Calu3 (cell line): ENCODE results near the gene RNF113B. TPM values are rescaled to one million over a fixed set of nuclear protein-coding genes. Genes with fewer than 3 reads are reported as not detected.

Experiments
- BruUV-seq: library from RNA; stranded (reverse); fragments of 400-500 nt; replicated peaks from 2 replicates; lab custom pipeline; 2021; lab: Mats Ljungman, UMichigan
- CTCF ChIA-PET: fragments of 300-600 bp; sonication (Branson Sonifier 250); formaldehyde crosslinking; loops from one replicate; lab custom pipeline; 2022; ENCODE audit warnings: antibody characterized with exemption; lab: Charles Lee
- DNase-seq: peaks from one replicate; pipeline ENCODE4 v3.0.0; 2022
- H3K27ac Mint-ChIP-seq: one replicate; pipeline ENCODE4 v1.8.0; 2022; ENCODE audit warnings: mixed read lengths; ENCODE audit not compliant: unreplicated experiment
- H3K27me3 Mint-ChIP-seq: one replicate; pipeline ENCODE4 v1.8.0; 2022; ENCODE audit warnings: mixed read lengths; ENCODE audit not compliant: unreplicated experiment
- H3K36me3 Mint-ChIP-seq: one replicate; pipeline ENCODE4 v1.8.0; 2022; ENCODE audit warnings: mild to moderate bottlenecking, moderate library complexity, mixed read lengths; ENCODE audit not compliant: insufficient read depth, unreplicated experiment
- H3K4me1 Mint-ChIP-seq: one replicate; pipeline ENCODE4 v1.8.0; 2022; ENCODE audit warnings: mild to moderate bottlenecking, low read depth, mixed read lengths; ENCODE audit not compliant: unreplicated experiment
- H3K4me3 Mint-ChIP-seq: one replicate; pipeline ENCODE4 v1.8.0; 2022; ENCODE audit warnings: mild to moderate bottlenecking, low read depth, moderate library complexity, mixed read lengths; ENCODE audit not compliant: unreplicated experiment
- H3K9me3 Mint-ChIP-seq: one replicate; pipeline ENCODE4 v1.8.0; 2022; ENCODE audit warnings: low read depth, mixed read lengths; ENCODE audit not compliant: unreplicated experiment
- CTCF ChIP-seq: fragments of 200-600 bp; IDR thresholded peaks from one replicate; pipeline ENCODE4 v1.8.0; 2022; ENCODE audit warnings: antibody characterized with exemption; ENCODE audit not compliant: unreplicated experiment
- intact Hi-C: fragments of 100-400 bp; cut with micrococcal nuclease; formaldehyde crosslinking; loops from one replicate; pipeline ENCODE4 v1.10.0; 2022; ENCODE audit not compliant: unreplicated experiment
- total RNA-seq: library from RNA; stranded (reverse); gene quantifications from 2 replicates; pipeline ENCODE4 v1.2.3, GENCODE V29; 2022

RNF113B gene
- total RNA-seq, 1 experiment from 2014 or later: not detected

DNA sequence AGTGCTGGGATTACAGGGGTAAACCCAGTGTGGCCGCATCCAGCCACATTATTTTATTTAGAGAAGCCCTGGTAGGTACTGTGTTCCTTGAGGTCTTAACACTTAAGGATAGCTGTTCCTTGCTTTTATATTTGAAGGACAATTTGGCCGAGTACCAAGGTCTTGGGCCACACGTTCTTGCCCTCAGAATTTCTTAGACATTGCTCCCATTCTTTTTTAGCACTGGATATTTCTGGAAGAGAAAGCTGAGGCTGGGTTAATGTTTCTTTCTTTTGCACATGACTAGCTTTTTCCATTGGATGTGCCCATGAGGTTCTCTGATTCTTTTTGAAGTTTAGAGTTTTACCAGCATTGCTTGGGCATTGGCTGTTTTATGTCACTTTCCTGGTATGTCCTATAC lies 5.5 kb upstream of the RNF113B start:
- peaks cover 7% of the 10 kb centered on the region for H3K4me1 Mint-ChIP-seq
- no peak for TF ChIP-seq CTCF
- BruUV-seq: no TSS peak
- H3K27ac Mint-ChIP-seq: no peak overlapping the region
- no peaks in the 10 kb centered on the region for H3K36me3 Mint-ChIP-seq
- no peak for DNase-seq
- CTCF ChIA-PET: no interaction called here
- H3K4me3 Mint-ChIP-seq: no peak overlapping the region
- intact Hi-C loops: no loop called here
- H3K27me3 Mint-ChIP-seq: no peaks in the 10 kb centered on the region
- no peaks in the 10 kb centered on the region for H3K9me3 Mint-ChIP-seq

DNA sequence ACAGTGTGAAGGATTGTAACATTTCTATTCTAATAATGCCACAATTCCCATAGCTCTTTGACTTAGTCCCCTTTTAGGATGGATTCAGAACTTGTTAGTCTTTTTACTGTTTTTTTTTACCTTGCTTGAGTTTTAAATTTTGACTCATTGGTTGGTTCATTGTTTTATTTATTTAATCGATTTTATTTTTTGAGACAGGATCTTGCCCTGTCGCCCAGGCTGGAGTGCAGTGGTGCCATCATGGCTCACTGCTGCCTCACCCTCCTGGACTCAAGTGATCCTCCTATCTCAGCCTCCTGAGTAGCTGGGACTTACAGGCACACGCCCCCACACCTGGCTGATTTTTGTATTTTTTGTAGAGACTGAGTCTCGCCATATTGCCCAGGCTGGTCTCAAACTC lies 5.1 kb upstream of the RNF113B start:
- H3K27ac Mint-ChIP-seq: no peak overlapping the region
- no peaks in the 10 kb centered on the region for H3K9me3 Mint-ChIP-seq
- no peaks in the 10 kb centered on the region for H3K27me3 Mint-ChIP-seq
- H3K4me1 Mint-ChIP-seq: peaks cover 3% of the 10 kb centered on the region
- no peak for DNase-seq
- no peaks in the 10 kb centered on the region for H3K36me3 Mint-ChIP-seq
- CTCF ChIA-PET: interaction anchor here (0.6 kb wide), 1 partner anchor 216 kb away, joined by 3 read pairs; no protein-coding TSS in a partner anchor
- TF ChIP-seq CTCF: no peak
- intact Hi-C loops: no loop called here
- no TSS peak for BruUV-seq
- H3K4me3 Mint-ChIP-seq: no peak overlapping the region

DNA sequence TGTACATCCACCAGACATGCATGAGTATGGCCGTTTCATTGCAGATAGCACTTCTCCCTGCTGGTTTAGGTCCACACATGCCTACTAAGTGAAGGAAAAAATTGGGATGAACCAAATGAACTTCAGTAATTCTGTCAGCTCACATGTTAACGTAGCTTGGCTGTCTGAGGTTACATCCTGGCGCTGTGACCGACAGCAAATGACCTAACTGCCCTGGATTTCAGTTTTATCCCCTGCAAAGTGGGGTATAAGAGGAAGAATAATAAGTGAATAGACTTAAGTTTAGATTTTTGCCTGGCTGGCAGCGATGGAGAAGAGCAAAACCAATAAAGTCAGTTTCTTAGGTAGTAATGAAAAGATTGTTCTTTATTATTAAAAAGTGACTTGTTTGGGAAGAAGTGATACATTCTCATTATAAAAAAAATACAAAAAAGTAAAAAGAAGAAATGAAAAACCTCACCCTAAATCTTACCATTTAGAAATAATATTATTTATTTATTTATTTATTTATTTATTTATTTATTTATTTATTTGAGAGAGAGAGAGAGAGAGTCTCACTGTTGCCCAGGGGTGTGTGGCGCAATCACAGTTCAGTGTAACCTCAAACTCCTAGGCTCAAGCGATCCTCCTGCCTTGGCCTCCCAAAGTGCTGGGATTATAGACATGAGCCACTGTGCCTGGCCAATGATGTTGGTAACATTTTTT lies 4.2 kb upstream of the RNF113B start:
- Mint-ChIP-seq H3K27ac (no peak overlapping the region), H3K4me3 (no peak overlapping the region), H3K27me3 (no peaks in the 10 kb centered on the region), H3K9me3 (no peaks in the 10 kb centered on the region), H3K36me3 (no peaks in the 10 kb centered on the region), H3K4me1 (no peaks in the 10 kb centered on the region)
- no TSS peak for BruUV-seq
- DNase-seq: no peak
- CTCF ChIA-PET: interaction anchor here (0.7 kb wide), 1 partner anchor 138 kb away, joined by 4 read pairs; no protein-coding TSS in a partner anchor
- TF ChIP-seq CTCF: no peak
- intact Hi-C loops: no loop called here

DNA sequence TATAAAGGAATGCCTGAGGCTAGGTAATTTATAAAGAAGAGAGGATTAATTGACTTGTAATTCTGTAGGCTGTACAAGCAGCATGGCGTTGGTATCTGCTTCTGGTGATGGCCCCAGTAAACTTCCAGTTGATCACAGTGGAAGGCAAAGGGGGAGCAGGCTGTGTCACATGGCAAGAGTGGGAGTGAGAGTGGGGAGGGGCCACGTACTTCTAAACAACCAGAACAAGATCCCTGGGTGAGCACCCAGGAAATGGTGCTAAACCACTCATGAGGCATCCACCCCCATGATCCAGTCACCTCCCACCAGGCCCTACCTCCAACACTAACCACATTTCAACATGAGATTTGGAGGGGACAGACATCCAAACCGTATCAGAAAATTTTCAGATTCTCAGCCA lies 3.0 kb upstream of the RNF113B start:
- TF ChIP-seq CTCF: no peak
- intact Hi-C loops: no loop called here
- no peak overlapping the region for H3K27ac Mint-ChIP-seq
- no peak overlapping the region for H3K4me3 Mint-ChIP-seq
- no peaks in the 10 kb centered on the region for H3K36me3 Mint-ChIP-seq
- no peaks in the 10 kb centered on the region for H3K4me1 Mint-ChIP-seq
- DNase-seq: no peak
- BruUV-seq: no TSS peak
- CTCF ChIA-PET: no interaction called here
- H3K9me3 Mint-ChIP-seq: no peaks in the 10 kb centered on the region
- no peaks in the 10 kb centered on the region for H3K27me3 Mint-ChIP-seq
